ENCODE results near the gene IZUMO4. TPM values are rescaled to one million over a fixed set of nuclear protein-coding genes. Genes with fewer than 3 reads are reported as not detected.

IZUMO4 gene
- total RNA-seq, 1 donor from 2014 or later: 6.8 TPM

GRCh38 chr19:2132191-2132590 lies 35.5 kb downstream of the IZUMO4 start:
- ATAC-seq (no peak), DNase-seq (no peak)
- no peak for TF ChIP-seq CTCF (IDR thresholded peaks at IDR 0.05)

GRCh38 chr19:2132731-2133490 lies 36.2 kb downstream of the IZUMO4 start:
- no peak for TF ChIP-seq CTCF (IDR thresholded peaks at IDR 0.05)
- ATAC-seq: no peak

More at GRCh38 chr19:2132191-2132590, 35.5 kb downstream of the IZUMO4 start:
- Histone ChIP-seq H3K27me3 (no peaks in the 10 kb centered on the region), H3K9me3 (no peaks in the 10 kb centered on the region), H3K36me3 (peaks cover 69% of the 10 kb centered on the region), H3K27ac (no peak overlapping the region), H3K4me3 (no peak overlapping the region), H3K4me1 (no peaks in the 10 kb centered on the region)
- intact Hi-C loops (cut with DNase I): no loop called here

GRCh38 chr19:2135474-2136402 lies 39.0 kb downstream of the IZUMO4 start:
- no peak overlapping the region for H3K27ac ChIP-seq
- peaks cover 71% of the 10 kb centered on the region for H3K36me3 ChIP-seq
- H3K4me3 ChIP-seq: no peak overlapping the region
- no peaks in the 10 kb centered on the region for H3K27me3 ChIP-seq
- no peaks in the 10 kb centered on the region for H3K4me1 ChIP-seq
- TF ChIP-seq CTCF (IDR thresholded peaks at IDR 0.05): no peak
- no peaks in the 10 kb centered on the region for H3K9me3 ChIP-seq
- DNase-seq (no peak), ATAC-seq (peak; percentile 18)
- intact Hi-C loops (cut with DNase I): no loop called here

More at GRCh38 chr19:2132731-2133490, 36.2 kb downstream of the IZUMO4 start:
- intact Hi-C loops (cut with DNase I): no loop called here
- no peaks in the 10 kb centered on the region for H3K9me3 ChIP-seq
- peaks cover 70% of the 10 kb centered on the region for H3K36me3 ChIP-seq
- H3K27ac ChIP-seq: no peak overlapping the region
- DNase-seq: no peak
- no peak overlapping the region for H3K4me3 ChIP-seq
- H3K4me1 ChIP-seq: no peaks in the 10 kb centered on the region
- no peaks in the 10 kb centered on the region for H3K27me3 ChIP-seq

- no peak overlapping the region for H3K4me3 ChIP-seq
- no peak for ATAC-seq
- no peaks in the 10 kb centered on the region for H3K27me3 ChIP-seq
- TF ChIP-seq CTCF (IDR thresholded peaks at IDR 0.05): no peak
- DNase-seq: no peak
- no peaks in the 10 kb centered on the region for H3K9me3 ChIP-seq
- no peaks in the 10 kb centered on the region for H3K4me1 ChIP-seq
- peaks cover 66% of the 10 kb centered on the region for H3K36me3 ChIP-seq
- intact Hi-C loops (cut with DNase I): no loop called here
- no peak overlapping the region for H3K27ac ChIP-seq
These were observed 40.1 kb downstream of the IZUMO4 start for GRCh38 chr19:2136796-2137195.

GRCh38 chr19:2138061-2138728 lies 41.5 kb downstream of the IZUMO4 start:
- intact Hi-C loops (cut with DNase I): no loop called here
- DNase-seq (no peak), ATAC-seq (no peak)
- Histone ChIP-seq H3K9me3 (no peaks in the 10 kb centered on the region), H3K27me3 (no peaks in the 10 kb centered on the region), H3K4me1 (no peaks in the 10 kb centered on the region), H3K36me3 (peaks cover 52% of the 10 kb centered on the region), H3K4me3 (no peak overlapping the region), H3K27ac (no peak overlapping the region)
- no peak for TF ChIP-seq CTCF (IDR thresholded peaks at IDR 0.05)
